Aorta (tissue), 5 donors: ENCODE measurements around the gene DAND5. TPM values are rescaled to one million over a fixed set of nuclear protein-coding genes. Genes with fewer than 3 reads are reported as not detected.

Experiments used
- ATAC-seq: fragments of 200-7000 bp; cut with Tn5 transposase; one replicate; pipeline ENCODE4 v1.9.1; 2022; ENCODE audit warnings: moderate library complexity; ENCODE audit not compliant: low FRiP score
- DNase-seq, 2 donors: peaks; one replicate each; pipeline ENCODE4 v3.0.0-alpha.2; 2020
- H3K27ac ChIP-seq, 2 donors: one replicate each; pipeline ENCODE4 v1.5.1; 2013; ENCODE audit warnings: low read length in 2 of 2, mild to moderate bottlenecking in 2 of 2, moderate library complexity in 2 of 2, control low read depth in 1 of 2, inconsistent platforms in 1 of 2, low read depth in 1 of 2
- H3K27me3 ChIP-seq, 2 donors: one replicate each; pipeline ENCODE4 v1.6.1; 2013; ENCODE audit warnings: control low read depth in 1 of 2, low read length in 1 of 2, mild to moderate bottlenecking in 1 of 2, moderate library complexity in 1 of 2; ENCODE audit not compliant: insufficient read depth in 2 of 2, control insufficient read depth in 1 of 2
- H3K36me3 ChIP-seq, 2 donors: one replicate each; pipeline ENCODE4 v1.6.1; 2013; ENCODE audit warnings: control low read depth in 1 of 2, low read length in 1 of 2, mild to moderate bottlenecking in 1 of 2; ENCODE audit not compliant: insufficient read depth in 2 of 2, control insufficient read depth in 1 of 2
- H3K4me1 ChIP-seq, 2 donors: one replicate each; pipeline ENCODE4 v1.6.1; 2013; ENCODE audit warnings: low read length in 2 of 2, control low read depth in 1 of 2, mild to moderate bottlenecking in 1 of 2, moderate library complexity in 1 of 2; ENCODE audit not compliant: insufficient read depth in 2 of 2, control insufficient read depth in 1 of 2
- H3K4me3 ChIP-seq, 2 donors: one replicate each; pipeline ENCODE4 v1.5.1; 2013; ENCODE audit warnings: low read length in 2 of 2, control low read depth in 1 of 2, mild to moderate bottlenecking in 1 of 2
- H3K9me3 ChIP-seq: one replicate; pipeline ENCODE4 v1.6.1; 2013; ENCODE audit warnings: mild to moderate bottlenecking, low read length; ENCODE audit not compliant: control insufficient read depth
- WGBS, 2 donors: extraction: QIAGEN DNeasy Blood & Tissue Kit; methylation state at CpG; one replicate each; pipeline ENCODE4 v1.1.7; 2013; 5-methylcytosine and 5-hydroxymethylcytosine counted together
- intact Hi-C, 2 donors: fragments of 100-400 bp; cut with DNase I; formaldehyde crosslinking; loops; one replicate each; pipeline versions ENCODE4 v1.14.2 to v1.15.0; 2022
- polyA plus RNA-seq, 2 donors: library from polyadenylated mRNA; stranded (reverse); fragments of 200-250 nt; gene quantifications; one replicate each; pipeline ENCODE4 v1.2.3, GENCODE V29; 2013
- total RNA-seq, 2 donors: library from RNA; stranded (reverse); fragmentation: NEBNext Ultra II Directional; extraction: Animal tissue kit (Norgen Biotek cat#: 25700); gene quantifications; one replicate each; pipeline ENCODE4 v1.2.1, GENCODE V29; 2021
- donor health status: healthy with polysubstance abuse.
- donor health status: Bipolar disorder and iron deficiency.
- donor health status: DM: no; HTN: no; CAD: no.
- donor health status: DM: no; HTN: no; CAD: no.
- donor health status: DM: yes; HTN: yes; CAD: no.

The DAND5 gene
- total and polyA plus RNA-seq, 4 donors: 0.13 TPM; not detected in 3

GRCh38 chr19:13008926-13009787 is 39.8 kb downstream of the DAND5 start:
- H3K4me3 ChIP-seq: no peak overlapping the region

GRCh38 chr19:13010038-13010991 is 40.9 kb downstream of the DAND5 start:
- Histone ChIP-seq H3K4me3 (no peak overlapping the region), H3K4me1 (peaks cover 0 to 3% of the 10 kb centered on the region in 2 donors), H3K36me3 (no peaks in the 10 kb centered on the region), H3K9me3 (no peaks in the 10 kb centered on the region), H3K27me3 (no peaks in the 10 kb centered on the region), H3K27ac (peak overlapping the region in 1 of 2 donors; percentile 18)
- peak; percentile 77 for ATAC-seq
- 30 to 31% methylated on average over 59 to 62 of the region's 62 CpGs for WGBS, 2 donors
- peak; percentile 90 to 91 for DNase-seq
- intact Hi-C loops: no loop called here

More at GRCh38 chr19:13008926-13009787, 39.8 kb downstream of the DAND5 start:
- Histone ChIP-seq H3K4me1 (peaks cover 0 to 3% of the 10 kb centered on the region in 2 donors), H3K9me3 (no peaks in the 10 kb centered on the region), H3K27ac (peak overlapping the region in 1 of 2 donors; percentile 18), H3K36me3 (no peaks in the 10 kb centered on the region), H3K27me3 (no peaks in the 10 kb centered on the region)
- intact Hi-C loops: no loop called here
- 69 to 71% methylated on average over 28 of the region's 28 CpGs for WGBS, 2 donors
- DNase-seq (no peak), ATAC-seq (no peak)

- WGBS, 2 donors: 70 to 75% methylated on average over 34 to 39 of the region's 39 CpGs
- Histone ChIP-seq H3K9me3 (no peaks in the 10 kb centered on the region), H3K4me3 (no peak overlapping the region), H3K27me3 (no peaks in the 10 kb centered on the region), H3K4me1 (peaks cover 0 to 3% of the 10 kb centered on the region in 2 donors), H3K36me3 (no peaks in the 10 kb centered on the region), H3K27ac (no peak overlapping the region)
- DNase-seq (no peak), ATAC-seq (no peak)
- intact Hi-C loops: no loop called here
Observed at GRCh38 chr19:13010992-13011652, 41.7 kb downstream of the DAND5 start.

GRCh38 chr19:13011653-13012389 is 42.4 kb downstream of the DAND5 start:
- ATAC-seq: no peak
- Histone ChIP-seq H3K4me3 (no peak overlapping the region), H3K4me1 (peaks cover 0 to 3% of the 10 kb centered on the region in 2 donors), H3K27ac (peak overlapping the region; percentile 25 to 87), H3K36me3 (no peaks in the 10 kb centered on the region), H3K9me3 (no peaks in the 10 kb centered on the region), H3K27me3 (no peaks in the 10 kb centered on the region)
- DNase-seq: no peak
- intact Hi-C loops: no loop called here
- WGBS, 2 donors: 71 to 77% methylated on average over 54 of the region's 54 CpGs

GRCh38 chr19:13012390-13012689 is 43.0 kb downstream of the DAND5 start:
- peaks cover 0 to under 1% of the 10 kb centered on the region in 2 donors for H3K4me1 ChIP-seq
- intact Hi-C loops: no loop called here
- 64 to 70% methylated on average over 23 of the region's 23 CpGs for WGBS, 2 donors
- no peak overlapping the region for H3K4me3 ChIP-seq
- no peaks in the 10 kb centered on the region for H3K27me3 ChIP-seq
- ATAC-seq (no peak), DNase-seq (no peak)
- H3K36me3 ChIP-seq: no peaks in the 10 kb centered on the region
- no peaks in the 10 kb centered on the region for H3K9me3 ChIP-seq
- peak overlapping the region; percentile 82 to 87 for H3K27ac ChIP-seq

- H3K4me1 ChIP-seq: no peaks in the 10 kb centered on the region
- DNase-seq: peak; percentile 74 to 90
- intact Hi-C loops: no loop called here
- H3K36me3 ChIP-seq: no peaks in the 10 kb centered on the region
- H3K27me3 ChIP-seq: no peaks in the 10 kb centered on the region
- peak overlapping the region; percentile 82 to 87 for H3K27ac ChIP-seq
- 29 to 39% methylated on average over 52 of the region's 52 CpGs for WGBS, 2 donors
- no peaks in the 10 kb centered on the region for H3K9me3 ChIP-seq
- ATAC-seq: peak; percentile 71
- H3K4me3 ChIP-seq: peak overlapping the region; percentile 40 to 56
Observed at GRCh38 chr19:13012690-13013608, 43.6 kb downstream of the DAND5 start.

GRCh38 chr19:13013649-13014048 is 44.3 kb downstream of the DAND5 start:
- no peaks in the 10 kb centered on the region for H3K27me3 ChIP-seq
- intact Hi-C loops: loop anchor here in 1 of 2 donors (2.0 kb wide), 1 partner anchor 17 kb away; no protein-coding TSS in a partner anchor

More at GRCh38 chr19:13013649-13014048, 44.3 kb downstream of the DAND5 start:
- Histone ChIP-seq H3K4me1 (no peaks in the 10 kb centered on the region), H3K27ac (peak overlapping the region; percentile 87 to 90), H3K4me3 (peak overlapping the region; percentile 40 to 56), H3K9me3 (no peaks in the 10 kb centered on the region), H3K36me3 (no peaks in the 10 kb centered on the region)
- ATAC-seq (no peak), DNase-seq (no peak)
- 12 to 17% methylated on average over 20 of the region's 20 CpGs for WGBS, 2 donors
